HEK293 (cell line): Measurements from ENCODE around the gene VAV3.
"Not testable (repeated sequence)": the region's sequence is repeated elsewhere in the genome, so short reads cannot be mapped to it uniquely, and the experiment has no call there.

ENCODE experiments used
- TF ChIP-seq, protein P1 (sequence below): fragments of 450-650 bp; formaldehyde crosslinking; IDR thresholded peaks from 2 replicates; pipeline ENCODE4 v1.5.1; 2016; ENCODE audit warnings: missing biosample characterization, missing genetic modification characterization
- TF ChIP-seq, protein P2 (sequence below): fragments of 450-650 bp; formaldehyde crosslinking; IDR thresholded peaks from 2 replicates; pipeline ENCODE4 v1.5.1; 2016; ENCODE audit warnings: missing biosample characterization, missing genetic modification characterization

DNA sequence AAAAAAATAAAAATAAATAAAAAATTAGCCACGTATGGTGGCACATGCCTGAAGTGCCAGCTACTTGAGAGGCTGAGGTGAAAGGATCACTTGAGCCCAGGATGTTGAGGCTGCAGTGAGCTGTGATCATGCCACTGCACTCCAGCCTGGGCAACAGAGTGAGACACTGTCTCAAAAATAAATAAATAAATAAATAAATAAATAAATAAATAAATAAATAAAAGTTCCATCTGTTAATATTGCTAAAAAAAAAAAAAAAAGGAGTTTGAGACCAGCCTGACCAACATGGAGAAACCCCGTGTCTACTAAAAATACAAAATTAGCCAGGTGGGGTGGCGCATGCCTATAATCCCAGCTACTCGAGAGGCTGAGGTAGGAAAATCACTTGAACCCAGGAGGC lies 244.8 kb downstream of the VAV3 start:
- TF ChIP-seq, protein P1, sequence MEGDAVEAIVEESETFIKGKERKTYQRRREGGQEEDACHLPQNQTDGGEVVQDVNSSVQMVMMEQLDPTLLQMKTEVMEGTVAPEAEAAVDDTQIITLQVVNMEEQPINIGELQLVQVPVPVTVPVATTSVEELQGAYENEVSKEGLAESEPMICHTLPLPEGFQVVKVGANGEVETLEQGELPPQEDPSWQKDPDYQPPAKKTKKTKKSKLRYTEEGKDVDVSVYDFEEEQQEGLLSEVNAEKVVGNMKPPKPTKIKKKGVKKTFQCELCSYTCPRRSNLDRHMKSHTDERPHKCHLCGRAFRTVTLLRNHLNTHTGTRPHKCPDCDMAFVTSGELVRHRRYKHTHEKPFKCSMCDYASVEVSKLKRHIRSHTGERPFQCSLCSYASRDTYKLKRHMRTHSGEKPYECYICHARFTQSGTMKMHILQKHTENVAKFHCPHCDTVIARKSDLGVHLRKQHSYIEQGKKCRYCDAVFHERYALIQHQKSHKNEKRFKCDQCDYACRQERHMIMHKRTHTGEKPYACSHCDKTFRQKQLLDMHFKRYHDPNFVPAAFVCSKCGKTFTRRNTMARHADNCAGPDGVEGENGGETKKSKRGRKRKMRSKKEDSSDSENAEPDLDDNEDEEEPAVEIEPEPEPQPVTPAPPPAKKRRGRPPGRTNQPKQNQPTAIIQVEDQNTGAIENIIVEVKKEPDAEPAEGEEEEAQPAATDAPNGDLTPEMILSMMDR (tag by site-specific recombination) = not testable (repeated sequence)
- TF ChIP-seq, protein P2, sequence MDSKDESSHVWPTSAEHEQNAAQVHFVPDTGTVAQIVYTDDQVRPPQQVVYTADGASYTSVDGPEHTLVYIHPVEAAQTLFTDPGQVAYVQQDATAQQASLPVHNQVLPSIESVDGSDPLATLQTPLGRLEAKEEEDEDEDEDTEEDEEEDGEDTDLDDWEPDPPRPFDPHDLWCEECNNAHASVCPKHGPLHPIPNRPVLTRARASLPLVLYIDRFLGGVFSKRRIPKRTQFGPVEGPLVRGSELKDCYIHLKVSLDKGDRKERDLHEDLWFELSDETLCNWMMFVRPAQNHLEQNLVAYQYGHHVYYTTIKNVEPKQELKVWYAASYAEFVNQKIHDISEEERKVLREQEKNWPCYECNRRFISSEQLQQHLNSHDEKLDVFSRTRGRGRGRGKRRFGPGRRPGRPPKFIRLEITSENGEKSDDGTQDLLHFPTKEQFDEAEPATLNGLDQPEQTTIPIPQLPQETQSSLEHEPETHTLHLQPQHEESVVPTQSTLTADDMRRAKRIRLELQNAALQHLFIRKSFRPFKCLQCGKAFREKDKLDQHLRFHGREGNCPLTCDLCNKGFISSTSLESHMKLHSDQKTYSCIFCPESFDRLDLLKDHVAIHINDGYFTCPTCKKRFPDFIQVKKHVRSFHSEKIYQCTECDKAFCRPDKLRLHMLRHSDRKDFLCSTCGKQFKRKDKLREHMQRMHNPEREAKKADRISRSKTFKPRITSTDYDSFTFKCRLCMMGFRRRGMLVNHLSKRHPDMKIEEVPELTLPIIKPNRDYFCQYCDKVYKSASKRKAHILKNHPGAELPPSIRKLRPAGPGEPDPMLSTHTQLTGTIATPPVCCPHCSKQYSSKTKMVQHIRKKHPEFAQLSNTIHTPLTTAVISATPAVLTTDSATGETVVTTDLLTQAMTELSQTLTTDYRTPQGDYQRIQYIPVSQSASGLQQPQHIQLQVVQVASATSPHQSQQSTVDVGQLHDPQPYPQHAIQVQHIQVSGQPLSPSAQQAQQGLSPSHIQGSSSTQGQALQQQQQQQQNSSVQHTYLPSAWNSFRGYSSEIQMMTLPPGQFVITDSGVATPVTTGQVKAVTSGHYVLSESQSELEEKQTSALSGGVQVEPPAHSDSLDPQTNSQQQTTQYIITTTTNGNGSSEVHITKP = not testable (repeated sequence)
